Glomerular visceral epithelial cell (primary cell): Measurements from ENCODE around the gene IPMK.

Experiments
- DNase-seq: peaks from one replicate; pipeline ENCODE4 v3.0.0-alpha.2; 2016; ENCODE audit errors: extremely low spot score

Gene IPMK

DNA sequence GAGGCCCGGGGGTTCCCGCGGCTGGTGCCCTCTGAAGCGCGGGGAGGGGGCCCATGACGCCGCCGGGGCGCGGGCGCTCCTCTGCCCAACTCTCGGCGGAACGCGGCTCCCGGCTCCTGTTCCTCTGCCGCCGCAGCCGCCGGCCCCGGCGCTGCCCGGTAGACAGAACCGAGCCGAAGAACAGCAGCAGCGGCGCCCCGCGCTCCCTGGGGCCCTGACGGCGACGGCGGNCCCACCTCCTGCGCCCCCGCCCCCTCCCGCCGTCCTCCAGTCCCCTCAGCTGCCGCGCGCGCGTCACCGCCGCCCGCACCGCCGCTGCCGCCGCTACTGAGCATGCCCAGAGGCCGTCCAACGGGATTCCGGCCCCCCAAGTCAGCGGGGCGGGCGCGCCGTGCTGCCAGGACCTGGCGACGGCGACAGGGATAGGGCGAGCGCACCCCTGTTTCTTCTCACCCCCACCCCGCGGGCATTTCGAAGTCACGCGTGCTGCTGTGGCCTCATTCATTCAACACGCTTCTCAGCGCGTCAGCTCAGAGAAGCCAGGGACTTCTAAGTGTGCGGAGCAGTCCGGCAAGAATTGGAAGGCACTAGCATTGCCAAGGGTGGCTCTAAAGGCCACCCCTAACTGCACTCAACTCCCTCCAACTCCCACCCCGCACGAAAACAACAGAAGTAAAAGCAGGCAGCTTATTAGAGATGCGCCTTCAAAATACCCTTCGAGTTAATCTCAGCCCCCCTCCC, at the start of gene IPMK:
IPMK (minus strand) TSS at position 182 of the 741 bp plus-strand sequence. CDS start 283 bp downstream, outside the sequence.
- DNase-seq = peak; percentile 94

GRCh38 chr10:58316874-58317273, 49.2 kb upstream of the IPMK start:
- no peak for DNase-seq

GRCh38 chr10:58311026-58311425, 43.3 kb upstream of the IPMK start:
- DNase-seq = no peak

DNA sequence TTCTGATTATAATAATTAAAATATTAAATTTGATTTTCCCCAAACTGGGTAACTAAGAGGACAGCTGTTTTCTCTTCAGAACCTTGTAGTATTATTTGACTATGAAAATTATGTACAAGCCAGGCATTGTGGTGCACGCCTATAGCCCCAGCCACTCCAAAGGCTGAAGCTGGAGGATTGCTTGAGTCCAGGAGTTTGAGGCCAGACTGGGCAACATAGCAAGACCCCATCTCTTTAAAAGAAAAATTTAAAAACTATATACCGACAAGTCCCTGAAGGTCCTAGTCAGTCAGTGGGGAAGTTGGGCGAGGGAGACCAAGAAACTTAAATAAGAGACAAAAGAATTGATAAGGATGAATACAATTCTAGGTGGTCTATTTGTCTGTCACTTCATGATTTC, 40.0 kb upstream of the IPMK start:
- no peak for DNase-seq

DNA sequence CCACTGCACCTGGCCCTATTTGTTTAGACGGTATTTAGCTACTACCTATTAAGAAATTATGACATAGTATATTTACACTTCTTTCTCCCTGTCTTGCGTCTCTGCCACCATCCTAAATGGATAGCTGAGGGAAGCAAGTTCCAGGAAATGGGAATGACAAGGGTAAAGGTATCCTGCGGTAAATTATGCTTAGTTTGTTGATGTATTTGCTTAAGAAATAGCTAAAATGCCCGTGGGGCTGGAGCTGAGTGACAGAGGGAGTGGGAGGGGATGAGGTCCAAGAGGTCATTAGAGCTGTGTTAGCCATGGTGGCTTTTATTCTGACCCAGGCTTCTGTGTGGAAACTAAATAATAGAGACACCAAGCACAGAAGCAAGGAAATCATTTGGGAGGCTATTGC, 38.1 kb upstream of the IPMK start:
- DNase-seq = no peak

DNA sequence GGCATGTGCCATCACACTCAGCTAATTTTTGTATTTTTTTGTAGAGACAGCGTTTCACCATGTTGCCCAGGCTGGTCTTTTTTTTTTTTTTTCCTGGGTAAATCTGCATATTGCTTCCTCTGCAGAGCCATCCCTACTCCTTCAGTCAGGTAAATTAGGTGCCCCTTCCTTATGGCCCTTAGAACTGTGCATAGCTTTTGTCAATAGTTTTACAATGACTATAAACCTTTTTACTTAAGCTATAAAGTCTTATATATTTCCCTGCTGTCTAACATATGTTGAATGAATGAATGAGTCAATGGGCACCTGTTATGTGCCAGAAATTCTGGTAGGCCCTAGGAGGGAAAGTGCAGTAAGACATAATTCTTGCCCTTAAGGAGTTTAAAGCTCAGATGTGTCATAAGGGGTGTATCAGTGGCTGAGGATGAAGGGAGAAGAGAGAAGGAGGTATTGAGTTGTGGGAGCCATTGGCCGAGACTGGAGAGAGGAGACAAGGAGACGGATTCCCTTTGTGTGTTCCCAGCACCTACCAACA, 36.5 kb upstream of the IPMK start:
- no peak for DNase-seq

- no peak for DNase-seq
Measured at GRCh38 chr10:58302254-58302653, 34.6 kb upstream of the IPMK start.

GRCh38 chr10:58300676-58301075, 33.0 kb upstream of the IPMK start:
- DNase-seq = no peak

- DNase-seq = peak; percentile 58
Measured at GRCh38 chr10:58299580-58299979, 31.9 kb upstream of the IPMK start.

DNA sequence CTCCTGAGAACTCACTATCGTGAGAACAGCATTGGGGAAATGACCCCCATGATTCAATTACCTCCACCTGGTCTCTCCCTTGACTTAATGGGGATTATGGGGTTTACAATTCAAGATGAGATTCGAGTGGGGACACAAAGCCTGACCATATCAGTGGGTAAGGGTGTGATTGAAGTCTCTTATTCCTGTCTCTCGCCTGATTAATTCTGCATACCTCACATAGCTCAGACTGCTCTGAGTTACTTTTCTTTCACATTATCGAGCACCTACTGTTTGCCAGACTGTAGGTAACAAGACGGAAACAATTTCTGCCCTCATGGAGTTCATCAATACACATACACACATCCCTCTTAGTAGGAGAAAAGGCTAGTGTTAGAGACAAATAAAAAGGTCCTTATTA, 26.3 kb upstream of the IPMK start:
- DNase-seq = no peak

GRCh38 chr10:58291538-58292174, 24.0 kb upstream of the IPMK start:
- DNase-seq = peak; percentile 55

DNA sequence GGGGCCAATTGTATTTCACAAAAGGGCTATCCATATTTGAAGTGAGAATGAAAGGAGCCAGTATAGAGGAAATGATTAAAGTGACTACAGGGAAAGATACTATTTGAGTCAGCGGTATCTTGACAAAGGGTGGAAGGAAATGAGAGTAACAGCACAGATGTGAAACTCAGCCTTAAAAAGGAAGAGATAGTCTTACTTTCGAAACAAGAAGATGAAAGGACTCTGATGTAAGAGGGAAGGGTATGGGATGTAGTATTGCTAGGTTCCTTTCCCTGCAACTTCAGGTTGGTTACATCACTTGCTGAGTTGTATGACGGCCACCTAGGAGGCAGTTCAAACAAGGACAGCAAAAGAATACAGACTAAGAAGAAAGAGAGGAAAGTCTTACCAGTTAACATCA, 14.9 kb upstream of the IPMK start:
- DNase-seq = no peak

- peak; percentile 18 for DNase-seq
Measured at GRCh38 chr10:58281092-58281752, 13.5 kb upstream of the IPMK start.

DNA sequence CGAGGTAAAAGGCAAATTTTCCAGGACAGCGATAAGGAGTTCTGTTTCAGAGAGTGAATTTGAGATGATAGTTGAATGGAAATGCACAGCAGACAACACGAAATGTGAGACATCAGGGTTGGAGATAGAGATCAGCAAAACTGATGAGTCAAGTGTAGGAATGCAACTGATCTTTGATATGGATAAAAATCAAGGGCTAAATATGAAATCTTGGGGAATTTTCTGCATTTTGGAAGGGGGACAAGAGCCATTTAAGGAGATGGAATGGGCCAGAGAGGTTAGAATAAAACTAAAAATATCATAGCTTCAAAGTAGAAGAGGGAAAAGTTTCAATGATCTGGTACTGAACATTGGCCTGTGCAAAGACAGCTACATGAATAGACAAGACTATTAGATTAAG, 12.8 kb upstream of the IPMK start:
- DNase-seq = no peak

DNA sequence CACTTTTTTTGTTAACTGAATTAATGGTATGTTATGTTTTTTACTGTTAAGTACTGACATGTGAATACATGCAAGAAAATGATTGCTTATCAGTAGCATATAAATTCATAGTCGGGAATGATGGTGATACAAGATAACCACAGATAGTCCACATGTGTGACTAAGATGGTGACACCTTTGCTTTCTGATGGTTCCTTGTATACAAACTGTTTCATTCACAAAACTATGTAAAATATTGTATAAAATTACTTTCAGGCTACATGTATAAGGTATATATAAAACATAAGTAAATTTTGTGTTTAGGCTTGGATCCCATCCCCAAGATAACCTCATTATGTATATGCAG, 11.2 kb upstream of the IPMK start:
- DNase-seq = no peak

- no peak for DNase-seq
Measured at GRCh38 chr10:58278274-58278961, 10.7 kb upstream of the IPMK start.

GRCh38 chr10:58275908-58276307, 8.2 kb upstream of the IPMK start:
- peak; percentile 20 for DNase-seq

DNA sequence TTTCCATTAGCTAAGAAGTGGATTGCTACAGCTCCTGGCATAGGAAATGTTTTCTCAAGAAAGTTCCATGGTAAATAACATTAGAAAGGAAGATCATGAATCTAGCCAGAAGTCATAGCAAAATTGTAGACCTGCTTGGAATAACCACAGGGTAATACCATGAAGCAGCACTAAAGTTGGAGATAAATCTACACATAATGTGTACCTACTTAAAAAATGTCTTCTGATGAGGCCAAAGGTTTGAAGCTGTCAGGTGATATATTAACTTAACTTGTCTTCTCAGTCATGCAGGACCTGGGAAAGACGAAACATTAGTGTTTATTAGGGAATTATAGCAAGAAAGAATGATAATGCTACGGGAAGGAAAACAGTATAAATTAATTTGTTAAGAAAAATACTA, 7.6 kb upstream of the IPMK start:
- no peak for DNase-seq

GRCh38 chr10:58269782-58270290, 2.1 kb upstream of the IPMK start:
- no peak for DNase-seq

DNA sequence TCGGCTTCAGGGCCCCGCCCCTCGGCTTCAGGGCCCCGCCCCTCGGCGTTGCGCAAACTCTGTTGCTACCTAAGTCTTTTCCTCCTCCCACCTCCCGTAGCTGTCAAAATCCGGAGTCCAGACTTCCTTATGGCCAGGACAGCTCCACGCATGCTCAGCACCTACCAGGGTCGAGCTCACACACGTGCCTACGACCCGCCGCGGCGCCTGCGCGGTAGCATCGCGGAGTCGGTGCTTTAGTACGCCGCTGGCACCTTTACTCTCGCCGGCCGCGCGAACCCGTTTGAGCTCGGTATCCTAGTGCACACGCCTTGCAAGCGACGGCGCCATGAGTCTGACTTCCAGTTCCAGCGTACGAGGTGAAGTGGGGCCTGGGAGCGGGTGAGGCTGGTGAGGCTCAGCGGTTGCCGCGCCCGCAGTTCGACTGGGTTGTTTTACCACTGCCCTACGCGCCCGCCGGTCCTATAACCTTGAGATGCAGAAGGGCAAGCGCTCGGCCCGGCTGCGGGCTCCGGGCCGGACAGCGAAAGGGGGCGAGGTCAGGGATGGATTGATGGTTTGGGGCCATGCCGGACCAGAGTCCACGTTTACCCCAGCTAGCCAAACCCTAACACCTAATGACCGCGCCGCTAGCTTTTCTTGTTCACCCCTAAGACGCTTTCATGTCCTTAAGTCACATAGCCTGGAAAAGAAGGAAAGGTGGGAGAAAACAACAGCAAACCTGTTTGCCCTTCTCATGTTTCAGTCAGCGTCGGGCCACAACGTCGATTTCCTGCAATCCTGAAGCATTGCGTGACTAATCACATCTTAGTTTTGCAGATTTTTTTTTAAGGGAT, 1.5 kb upstream of the IPMK start, which contains the start of gene CISD1:
CISD1 (plus strand) TSS at position 217 of the 836 bp plus-strand sequence; CDS start at position 329, 112 bp downstream.
- DNase-seq = peak; percentile 100

GRCh38 chr10:58268454-58268945, 806 bp upstream of the IPMK start:
- DNase-seq = no peak
